Right atrium auricular region (tissue), 2 donors: ENCODE data around the gene B3GNT7. TPM values are rescaled to one million over a fixed set of nuclear protein-coding genes. Genes with fewer than 3 reads are reported as not detected.

ENCODE experiments used
- DNase-seq: peaks from one replicate; pipeline ENCODE4 v3.0.0-alpha.2; 2019; ENCODE audit warnings: low spot score
- H3K27ac ChIP-seq, 2 donors: fragments of 200-600 bp; sonication (generic); 1 replicate in 1 of 2; 2 replicates in 1 of 2; pipeline ENCODE4 v1.5.1; 2016 to 2019
- H3K27me3 ChIP-seq, 2 donors: fragments of 200-600 bp; sonication (generic); one replicate each; pipeline versions ENCODE4 v1.5.1 to v1.6.0; 2017 to 2019
- H3K36me3 ChIP-seq: fragments of 200-600 bp; sonication (generic); one replicate; pipeline ENCODE4 v1.5.1; 2016
- H3K4me1 ChIP-seq, 2 donors: fragments of 200-600 bp; sonication (generic); one replicate each; pipeline versions ENCODE4 v1.5.1 to v1.6.0; 2017 to 2019
- H3K4me3 ChIP-seq, 2 donors: fragments of 200-600 bp; sonication (generic); 1 replicate in 1 of 2; 2 replicates in 1 of 2; pipeline ENCODE4 v1.5.1; 2017 to 2019; ENCODE audit warnings: mild to moderate bottlenecking in 1 of 2, moderate library complexity in 1 of 2
- H3K9me3 ChIP-seq, 2 donors: fragments of 200-600 bp; sonication (generic); one replicate each; pipeline ENCODE4 v1.5.1; 2019
- CTCF ChIP-seq, 2 donors: fragments of 200-600 bp; sonication (generic); IDR thresholded peaks; one replicate each; pipeline ENCODE4 v1.5.1; 2019; ENCODE audit warnings: antibody characterized with exemption in 2 of 2
- total RNA-seq, 2 donors: library from RNA; depleted of rRNA; stranded (reverse); fragments of >200 nt; gene quantifications; one replicate each; pipeline ENCODE4 v1.1.0, GENCODE V29; 2016

Gene B3GNT7
- total RNA-seq, 2 donors from 2014 or later: 4.0 to 9.4 TPM

DNA sequence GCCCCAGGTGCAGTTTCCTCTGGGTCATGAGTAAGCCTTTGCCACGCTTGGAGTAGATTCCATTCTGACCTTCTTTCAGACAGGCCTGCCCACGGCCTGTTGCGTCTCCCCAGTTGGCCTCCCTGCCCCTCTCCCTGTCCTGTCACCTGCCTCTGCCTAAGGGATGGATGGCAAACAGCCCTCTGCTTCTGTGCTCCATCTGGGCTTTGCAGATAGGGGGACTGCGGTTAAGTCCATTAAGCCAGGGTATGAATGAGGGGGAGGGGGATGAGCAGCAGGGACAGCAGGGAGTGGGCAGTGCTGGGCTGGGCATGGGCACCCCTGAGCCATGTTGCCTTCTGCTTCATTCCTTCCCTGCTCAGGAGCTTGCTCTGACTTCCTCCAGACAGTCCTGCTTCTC is 37.6 kb upstream of the B3GNT7 start:
- Histone ChIP-seq H3K4me1 (peaks cover 0 to 3% of the 10 kb centered on the region in 2 donors), H3K9me3 (no peaks in the 10 kb centered on the region), H3K4me3 (no peak overlapping the region), H3K27ac (no peak overlapping the region), H3K36me3 (no peaks in the 10 kb centered on the region), H3K27me3 (no peaks in the 10 kb centered on the region)
- TF ChIP-seq CTCF (IDR thresholded peaks at IDR 0.05): no peak
- no peak for DNase-seq

GRCh38 chr2:231359441-231359840 is 36.1 kb upstream of the B3GNT7 start:
- Histone ChIP-seq H3K9me3 (no peaks in the 10 kb centered on the region), H3K27me3 (no peaks in the 10 kb centered on the region), H3K4me1 (peaks cover 0 to 5% of the 10 kb centered on the region in 2 donors), H3K27ac (no peak overlapping the region), H3K36me3 (no peaks in the 10 kb centered on the region), H3K4me3 (no peak overlapping the region)
- no peak for TF ChIP-seq CTCF (IDR thresholded peaks at IDR 0.05)
- DNase-seq: no peak

- no peaks in the 10 kb centered on the region for H3K36me3 ChIP-seq
- H3K9me3 ChIP-seq: no peaks in the 10 kb centered on the region
These were observed 35.6 kb upstream of the B3GNT7 start for GRCh38 chr2:231359948-231360347.

DNA sequence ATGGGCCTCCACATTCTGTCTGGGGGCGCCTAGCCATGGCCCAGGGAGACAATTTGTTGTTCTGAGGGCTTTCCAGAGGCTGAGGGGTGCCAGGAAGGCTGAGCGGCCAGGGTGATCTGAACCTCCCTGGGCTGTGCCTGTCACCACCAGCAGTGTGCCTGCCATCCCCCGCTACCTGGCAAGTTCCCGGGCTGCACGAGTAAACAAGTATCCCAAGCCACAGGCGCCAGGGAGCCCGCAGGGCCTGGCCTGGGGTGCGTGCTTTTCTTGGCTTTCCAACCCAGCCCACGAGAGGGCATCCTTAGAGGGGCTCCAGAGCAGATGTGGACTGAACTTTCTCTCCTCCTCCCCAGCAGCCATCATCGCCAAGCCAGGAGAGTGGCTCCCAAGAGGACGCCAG is 35.1 kb upstream of the B3GNT7 start:
- Histone ChIP-seq H3K36me3 (no peaks in the 10 kb centered on the region), H3K27ac (no peak overlapping the region), H3K4me3 (no peak overlapping the region), H3K4me1 (peaks cover 0 to 10% of the 10 kb centered on the region in 2 donors), H3K9me3 (no peaks in the 10 kb centered on the region), H3K27me3 (no peaks in the 10 kb centered on the region)
- TF ChIP-seq CTCF (IDR thresholded peaks at IDR 0.05): no peak
- DNase-seq: no peak

More at GRCh38 chr2:231359948-231360347, 35.6 kb upstream of the B3GNT7 start:
- Histone ChIP-seq H3K4me1 (peaks cover 0 to 10% of the 10 kb centered on the region in 2 donors), H3K27me3 (no peaks in the 10 kb centered on the region), H3K27ac (no peak overlapping the region), H3K4me3 (no peak overlapping the region)
- no peak for TF ChIP-seq CTCF (IDR thresholded peaks at IDR 0.05)
- no peak for DNase-seq

DNA sequence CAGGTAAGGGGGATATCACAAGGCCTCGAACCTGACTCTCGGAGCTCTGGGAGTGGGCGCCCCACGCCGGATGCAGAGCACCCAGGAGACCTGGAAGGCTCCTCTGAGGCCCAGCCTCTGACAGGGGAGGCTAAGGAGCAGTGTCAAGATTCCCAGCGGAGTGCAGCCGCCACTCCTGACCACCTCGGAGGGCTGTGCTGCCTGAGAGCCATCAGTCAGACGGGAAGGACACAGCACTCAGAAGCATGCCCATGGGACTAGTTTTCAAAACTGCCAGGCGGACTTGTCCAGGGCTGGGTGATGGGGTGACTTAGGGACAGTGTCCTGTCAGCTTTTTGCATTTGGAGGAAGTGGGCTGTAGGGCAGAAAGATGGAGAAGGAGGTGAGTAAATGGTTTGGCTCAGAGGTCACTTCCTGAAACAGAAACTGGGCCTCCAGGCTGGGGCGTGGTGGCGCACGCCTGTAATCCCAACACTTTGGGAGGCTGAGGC is 34.6 kb upstream of the B3GNT7 start:
- H3K4me1 ChIP-seq: peaks cover 0 to 8% of the 10 kb centered on the region in 2 donors
- no peaks in the 10 kb centered on the region for H3K36me3 ChIP-seq
- no peaks in the 10 kb centered on the region for H3K9me3 ChIP-seq
- no peak overlapping the region for H3K4me3 ChIP-seq
- no peak overlapping the region for H3K27ac ChIP-seq
- no peak for DNase-seq
- TF ChIP-seq CTCF (IDR thresholded peaks at IDR 0.05): no peak
- H3K27me3 ChIP-seq: no peaks in the 10 kb centered on the region
